SK-N-SH treated with all-trans-retinoic acid at 6 μM for 48 hours (cell line): ENCODE results near the gene FLRT1.

Experiments used
- ATAC-seq: fragments of 200-7000 bp; cut with Tn5 transposase; 3 replicates; pipeline ENCODE4 v1.9.1; 2020; ENCODE audit warnings: mild to moderate bottlenecking, moderate library complexity
- ARNTL ChIP-seq: fragments of 450-650 bp; formaldehyde crosslinking; IDR thresholded peaks from 2 replicates; pipeline ENCODE4 v1.5.0; 2020; ENCODE audit warnings: low read depth, mild to moderate bottlenecking, moderate library complexity, borderline replicate concordance
- BACH2 ChIP-seq: fragments of 250-450 bp; sonication (Bioruptor Pico); IDR thresholded peaks from 2 replicates; pipeline ENCODE4 v1.9.0; 2021; ENCODE audit warnings: mild to moderate bottlenecking, borderline replicate concordance
- CSDC2 ChIP-seq: fragments of 250-450 bp; sonication (Bioruptor Pico); IDR thresholded peaks from 2 replicates; pipeline ENCODE4 v1.5.0; 2020; ENCODE audit warnings: mild to moderate bottlenecking, moderate library complexity
- GLIS3 ChIP-seq: fragments of 250-450 bp; sonication (Bioruptor Pico); IDR thresholded peaks from 2 replicates; pipeline ENCODE4 v1.5.0; 2020; ENCODE audit warnings: mild to moderate bottlenecking, moderate library complexity
- OSR1 ChIP-seq: fragments of 250-450 bp; sonication (Bioruptor Pico); IDR thresholded peaks from 2 replicates; pipeline ENCODE4 v1.8.0; 2022; ENCODE audit warnings: moderate library complexity, mild to moderate bottlenecking, inconsistent platforms
- SNAI2 ChIP-seq: fragments of 250-450 bp; sonication (Bioruptor Pico); IDR thresholded peaks from 2 replicates; pipeline ENCODE4 v1.5.0; 2020; ENCODE audit warnings: mild to moderate bottlenecking, moderate library complexity
- TCF4 ChIP-seq: fragments of 250-450 bp; sonication (Bioruptor Pico); IDR thresholded peaks from 2 replicates; pipeline ENCODE4 v1.8.0; 2021; ENCODE audit warnings: mild to moderate bottlenecking, moderate library complexity, borderline replicate concordance
- TOX ChIP-seq: fragments of 250-450 bp; sonication (Bioruptor Pico); IDR thresholded peaks from 2 replicates; pipeline ENCODE4 v1.8.0; 2021; ENCODE audit warnings: mild to moderate bottlenecking, moderate library complexity, borderline replicate concordance
- ZC3H10 ChIP-seq: fragments of 250-450 bp; sonication (Bioruptor Pico); IDR thresholded peaks from 2 replicates; pipeline ENCODE4 v1.5.1; 2021; ENCODE audit warnings: mild to moderate bottlenecking, moderate library complexity
- ZFP3 ChIP-seq: fragments of 250-450 bp; sonication (Bioruptor Pico); IDR thresholded peaks from 2 replicates; pipeline ENCODE4 v1.5.0; 2020; ENCODE audit warnings: mild to moderate bottlenecking, moderate library complexity
- ZFP30 ChIP-seq: fragments of 450-650 bp; formaldehyde crosslinking; IDR thresholded peaks from 2 replicates; pipeline ENCODE4 v1.5.0; 2022; ENCODE audit warnings: mild to moderate bottlenecking, moderate library complexity
- ZNF70 ChIP-seq: fragments of 450-650 bp; formaldehyde crosslinking; IDR thresholded peaks from 2 replicates; pipeline ENCODE4 v1.5.0; 2020; ENCODE audit warnings: mild to moderate bottlenecking, moderate library complexity
- ZNF8 ChIP-seq: fragments of 450-650 bp; formaldehyde crosslinking; IDR thresholded peaks from 2 replicates; pipeline ENCODE4 v1.5.0; 2020; ENCODE audit warnings: mild to moderate bottlenecking, moderate library complexity
- TF ChIP-seq, protein P1 (sequence below): fragments of 250-450 bp; sonication (Bioruptor Pico); IDR thresholded peaks from 2 replicates; pipeline ENCODE4 v1.5.1; 2021; ENCODE audit warnings: mild to moderate bottlenecking, moderate library complexity
- TF ChIP-seq, protein P2 (sequence below): fragments of 250-450 bp; sonication (Bioruptor Pico); IDR thresholded peaks from 2 replicates; pipeline ENCODE4 v1.5.0; 2020; ENCODE audit warnings: mild to moderate bottlenecking, moderate library complexity
- TF ChIP-seq, protein P3 (sequence below): fragments of 250-450 bp; sonication (Bioruptor Pico); IDR thresholded peaks from 2 replicates; pipeline ENCODE4 v1.8.0; 2020; ENCODE audit warnings: mild to moderate bottlenecking, moderate library complexity, borderline replicate concordance
- TF ChIP-seq, protein P4 (sequence below): fragments of 250-450 bp; sonication (Bioruptor Pico); IDR thresholded peaks from 2 replicates; pipeline ENCODE4 v1.8.0; 2021; ENCODE audit warnings: low read depth, mild to moderate bottlenecking, moderate library complexity, borderline replicate concordance
- TF ChIP-seq, protein P5 (sequence below): fragments of 250-450 bp; sonication (Bioruptor Pico); IDR thresholded peaks from 2 replicates; pipeline ENCODE4 v1.5.1; 2020; ENCODE audit warnings: low read depth, mild to moderate bottlenecking, moderate library complexity

The FLRT1 gene

DNA sequence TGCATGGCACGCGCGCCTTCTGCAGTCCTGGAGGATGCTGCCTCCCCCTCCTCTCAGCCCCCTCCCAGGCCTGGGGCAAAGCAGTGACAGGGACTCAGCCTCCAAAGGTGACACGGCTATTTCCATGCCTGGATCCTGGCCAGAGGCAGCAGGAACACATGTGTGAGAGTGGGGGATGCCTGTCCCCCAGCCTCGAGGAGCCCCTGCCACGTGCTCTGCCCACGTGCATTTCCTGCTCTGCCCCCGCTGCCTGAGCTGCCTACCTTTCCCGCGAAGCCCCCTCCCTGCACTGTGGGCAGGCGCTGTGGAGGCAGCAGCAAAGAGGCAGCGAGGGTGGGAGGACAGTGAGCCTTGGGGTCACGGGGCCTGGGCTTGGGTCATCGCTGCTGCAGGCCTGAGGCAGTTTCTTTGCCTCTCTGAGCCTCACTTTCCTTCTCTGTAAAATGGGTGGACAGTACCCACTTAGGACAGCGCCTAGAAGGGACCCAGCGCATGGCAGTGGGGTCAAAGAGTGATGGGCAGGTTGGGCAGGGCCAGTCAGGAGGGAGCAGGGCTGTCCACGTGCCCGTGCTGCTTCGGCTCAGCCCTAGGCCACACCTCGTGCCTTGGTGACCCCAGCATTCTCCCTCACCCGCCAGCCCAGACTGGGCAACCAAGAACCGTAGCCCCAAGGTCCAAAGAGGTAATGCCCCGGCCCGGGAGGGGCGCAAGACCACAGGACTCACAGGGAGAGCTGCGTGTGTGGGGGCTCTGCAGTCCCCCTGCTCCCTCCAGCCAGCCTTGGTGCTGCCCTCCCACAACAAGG is 48.6 kb downstream of the FLRT1 start:
- no peak for ATAC-seq
- TF ChIP-seq CSDC2 (CRISPR knock-in tag), result no peak
- TF ChIP-seq TOX (CRISPR knock-in tag), result no peak
- TF ChIP-seq SNAI2 (CRISPR knock-in tag), result no peak
- no peak for TF ChIP-seq GLIS3
- TF ChIP-seq, protein P1, sequence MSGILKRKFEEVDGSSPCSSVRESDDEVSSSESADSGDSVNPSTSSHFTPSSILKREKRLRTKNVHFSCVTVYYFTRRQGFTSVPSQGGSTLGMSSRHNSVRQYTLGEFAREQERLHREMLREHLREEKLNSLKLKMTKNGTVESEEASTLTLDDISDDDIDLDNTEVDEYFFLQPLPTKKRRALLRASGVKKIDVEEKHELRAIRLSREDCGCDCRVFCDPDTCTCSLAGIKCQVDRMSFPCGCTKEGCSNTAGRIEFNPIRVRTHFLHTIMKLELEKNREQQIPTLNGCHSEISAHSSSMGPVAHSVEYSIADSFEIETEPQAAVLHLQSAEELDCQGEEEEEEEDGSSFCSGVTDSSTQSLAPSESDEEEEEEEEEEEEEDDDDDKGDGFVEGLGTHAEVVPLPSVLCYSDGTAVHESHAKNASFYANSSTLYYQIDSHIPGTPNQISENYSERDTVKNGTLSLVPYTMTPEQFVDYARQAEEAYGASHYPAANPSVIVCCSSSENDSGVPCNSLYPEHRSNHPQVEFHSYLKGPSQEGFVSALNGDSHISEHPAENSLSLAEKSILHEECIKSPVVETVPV, result no peak
- no peak for TF ChIP-seq ZNF70 (CRISPR knock-in tag)
- no peak for TF ChIP-seq ZFP30 (CRISPR knock-in tag)
- TF ChIP-seq ZNF8 (CRISPR knock-in tag), result no peak
- TF ChIP-seq, protein P2, sequence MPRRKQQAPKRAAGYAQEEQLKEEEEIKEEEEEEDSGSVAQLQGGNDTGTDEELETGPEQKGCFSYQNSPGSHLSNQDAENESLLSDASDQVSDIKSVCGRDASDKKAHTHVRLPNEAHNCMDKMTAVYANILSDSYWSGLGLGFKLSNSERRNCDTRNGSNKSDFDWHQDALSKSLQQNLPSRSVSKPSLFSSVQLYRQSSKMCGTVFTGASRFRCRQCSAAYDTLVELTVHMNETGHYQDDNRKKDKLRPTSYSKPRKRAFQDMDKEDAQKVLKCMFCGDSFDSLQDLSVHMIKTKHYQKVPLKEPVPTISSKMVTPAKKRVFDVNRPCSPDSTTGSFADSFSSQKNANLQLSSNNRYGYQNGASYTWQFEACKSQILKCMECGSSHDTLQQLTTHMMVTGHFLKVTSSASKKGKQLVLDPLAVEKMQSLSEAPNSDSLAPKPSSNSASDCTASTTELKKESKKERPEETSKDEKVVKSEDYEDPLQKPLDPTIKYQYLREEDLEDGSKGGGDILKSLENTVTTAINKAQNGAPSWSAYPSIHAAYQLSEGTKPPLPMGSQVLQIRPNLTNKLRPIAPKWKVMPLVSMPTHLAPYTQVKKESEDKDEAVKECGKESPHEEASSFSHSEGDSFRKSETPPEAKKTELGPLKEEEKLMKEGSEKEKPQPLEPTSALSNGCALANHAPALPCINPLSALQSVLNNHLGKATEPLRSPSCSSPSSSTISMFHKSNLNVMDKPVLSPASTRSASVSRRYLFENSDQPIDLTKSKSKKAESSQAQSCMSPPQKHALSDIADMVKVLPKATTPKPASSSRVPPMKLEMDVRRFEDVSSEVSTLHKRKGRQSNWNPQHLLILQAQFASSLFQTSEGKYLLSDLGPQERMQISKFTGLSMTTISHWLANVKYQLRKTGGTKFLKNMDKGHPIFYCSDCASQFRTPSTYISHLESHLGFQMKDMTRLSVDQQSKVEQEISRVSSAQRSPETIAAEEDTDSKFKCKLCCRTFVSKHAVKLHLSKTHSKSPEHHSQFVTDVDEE (CRISPR knock-in tag), result no peak
- no peak for TF ChIP-seq BACH2
- TF ChIP-seq, protein P3, sequence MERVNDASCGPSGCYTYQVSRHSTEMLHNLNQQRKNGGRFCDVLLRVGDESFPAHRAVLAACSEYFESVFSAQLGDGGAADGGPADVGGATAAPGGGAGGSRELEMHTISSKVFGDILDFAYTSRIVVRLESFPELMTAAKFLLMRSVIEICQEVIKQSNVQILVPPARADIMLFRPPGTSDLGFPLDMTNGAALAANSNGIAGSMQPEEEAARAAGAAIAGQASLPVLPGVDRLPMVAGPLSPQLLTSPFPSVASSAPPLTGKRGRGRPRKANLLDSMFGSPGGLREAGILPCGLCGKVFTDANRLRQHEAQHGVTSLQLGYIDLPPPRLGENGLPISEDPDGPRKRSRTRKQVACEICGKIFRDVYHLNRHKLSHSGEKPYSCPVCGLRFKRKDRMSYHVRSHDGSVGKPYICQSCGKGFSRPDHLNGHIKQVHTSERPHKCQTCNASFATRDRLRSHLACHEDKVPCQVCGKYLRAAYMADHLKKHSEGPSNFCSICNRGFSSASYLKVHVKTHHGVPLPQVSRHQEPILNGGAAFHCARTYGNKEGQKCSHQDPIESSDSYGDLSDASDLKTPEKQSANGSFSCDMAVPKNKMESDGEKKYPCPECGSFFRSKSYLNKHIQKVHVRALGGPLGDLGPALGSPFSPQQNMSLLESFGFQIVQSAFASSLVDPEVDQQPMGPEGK (CRISPR knock-in tag), result no peak
- no peak for TF ChIP-seq ZC3H10 (CRISPR knock-in tag)
- no peak for TF ChIP-seq OSR1 (CRISPR knock-in tag)
- TF ChIP-seq, protein P4, sequence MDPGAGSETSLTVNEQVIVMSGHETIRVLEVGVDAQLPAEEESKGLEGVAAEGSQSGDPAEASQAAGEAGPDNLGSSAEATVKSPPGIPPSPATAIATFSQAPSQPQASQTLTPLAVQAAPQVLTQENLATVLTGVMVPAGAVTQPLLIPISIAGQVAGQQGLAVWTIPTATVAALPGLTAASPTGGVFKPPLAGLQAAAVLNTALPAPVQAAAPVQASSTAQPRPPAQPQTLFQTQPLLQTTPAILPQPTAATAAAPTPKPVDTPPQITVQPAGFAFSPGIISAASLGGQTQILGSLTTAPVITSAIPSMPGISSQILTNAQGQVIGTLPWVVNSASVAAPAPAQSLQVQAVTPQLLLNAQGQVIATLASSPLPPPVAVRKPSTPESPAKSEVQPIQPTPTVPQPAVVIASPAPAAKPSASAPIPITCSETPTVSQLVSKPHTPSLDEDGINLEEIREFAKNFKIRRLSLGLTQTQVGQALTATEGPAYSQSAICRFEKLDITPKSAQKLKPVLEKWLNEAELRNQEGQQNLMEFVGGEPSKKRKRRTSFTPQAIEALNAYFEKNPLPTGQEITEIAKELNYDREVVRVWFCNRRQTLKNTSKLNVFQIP (CRISPR knock-in tag), result no peak

DNA sequence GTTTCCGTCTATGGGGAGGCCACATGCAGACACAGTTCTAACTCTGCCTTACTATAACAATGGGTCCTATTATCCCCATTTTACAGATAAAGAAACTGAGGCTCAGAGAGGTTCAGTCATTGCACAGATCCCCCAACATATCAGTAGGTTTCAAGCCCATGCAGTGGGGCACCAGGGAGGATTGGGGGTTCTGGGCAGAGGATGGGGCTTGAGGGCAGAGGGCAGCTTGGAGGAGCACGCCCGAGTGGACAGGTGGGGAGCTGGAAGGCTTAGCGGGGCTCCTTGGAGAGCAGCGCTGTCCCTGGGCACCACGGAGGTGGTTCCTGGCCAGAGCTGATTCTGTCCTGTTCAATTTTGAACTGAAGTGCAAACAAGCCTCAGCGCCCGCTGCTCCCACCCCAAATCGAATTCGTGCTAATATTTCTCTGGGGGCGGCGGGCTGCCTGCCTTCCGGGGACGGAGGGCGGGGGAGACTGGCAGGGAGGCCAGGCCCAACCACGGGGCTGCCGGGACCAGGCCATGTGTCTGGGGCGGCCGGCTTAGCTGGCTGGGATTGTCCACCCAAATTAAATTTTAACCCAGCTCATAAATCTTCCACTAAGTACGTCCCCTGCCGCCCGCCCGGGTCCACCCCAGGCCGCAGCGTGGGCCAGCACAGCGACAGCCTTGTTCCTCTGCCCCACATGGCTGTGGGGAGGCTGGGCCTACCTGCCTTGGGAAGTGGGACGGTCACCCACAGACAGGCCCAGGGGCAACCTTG is 49.4 kb downstream of the FLRT1 start:
- peak; percentile 10; the same call in 1 of the 3 replicates for ATAC-seq
- TF ChIP-seq SNAI2 (CRISPR knock-in tag), result no peak
- TF ChIP-seq ARNTL (CRISPR knock-in tag), result 0 out of 2 replicates have a peak, but pooled peaks have one; percentile 46
- TF ChIP-seq TCF4 (CRISPR knock-in tag), result 0 out of 2 replicates have a peak, but pooled peaks have one; percentile 48
- TF ChIP-seq, protein P2 (CRISPR knock-in tag), result peak; percentile 76; the same call in 1 of the 2 replicates
- no peak for TF ChIP-seq ZFP3
- TF ChIP-seq, protein P5, sequence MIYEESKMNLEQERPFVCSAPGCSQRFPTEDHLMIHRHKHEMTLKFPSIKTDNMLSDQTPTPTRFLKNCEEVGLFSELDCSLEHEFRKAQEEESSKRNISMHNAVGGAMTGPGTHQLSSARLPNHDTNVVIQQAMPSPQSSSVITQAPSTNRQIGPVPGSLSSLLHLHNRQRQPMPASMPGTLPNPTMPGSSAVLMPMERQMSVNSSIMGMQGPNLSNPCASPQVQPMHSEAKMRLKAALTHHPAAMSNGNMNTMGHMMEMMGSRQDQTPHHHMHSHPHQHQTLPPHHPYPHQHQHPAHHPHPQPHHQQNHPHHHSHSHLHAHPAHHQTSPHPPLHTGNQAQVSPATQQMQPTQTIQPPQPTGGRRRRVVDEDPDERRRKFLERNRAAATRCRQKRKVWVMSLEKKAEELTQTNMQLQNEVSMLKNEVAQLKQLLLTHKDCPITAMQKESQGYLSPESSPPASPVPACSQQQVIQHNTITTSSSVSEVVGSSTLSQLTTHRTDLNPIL (CRISPR knock-in tag), result no peak
- 0 out of 2 replicates have a peak, but pooled peaks have one; percentile 14 for TF ChIP-seq ZNF70 (CRISPR knock-in tag)
- TF ChIP-seq ZNF8 (CRISPR knock-in tag), result no peak
